CD4-positive, alpha-beta T cell treated with Interleukin-6 at 100 ng/mL for 8 hours (primary cell): ENCODE results near the gene TPRN.

Source experiments
- DNase-seq: peaks from one replicate; pipeline ENCODE4 v3.0.0-alpha.2; 2020; ENCODE audit warnings: mixed read lengths, low spot score

Gene TPRN

GRCh38 chr9:137173796-137174664 is 26.5 kb downstream of the TPRN start:
- DNase-seq: no peak

- DNase-seq: no peak
These were observed 27.4 kb downstream of the TPRN start for GRCh38 chr9:137172901-137173795.

- no peak for DNase-seq
These were observed 29.2 kb downstream of the TPRN start for GRCh38 chr9:137171149-137171900.

DNA sequence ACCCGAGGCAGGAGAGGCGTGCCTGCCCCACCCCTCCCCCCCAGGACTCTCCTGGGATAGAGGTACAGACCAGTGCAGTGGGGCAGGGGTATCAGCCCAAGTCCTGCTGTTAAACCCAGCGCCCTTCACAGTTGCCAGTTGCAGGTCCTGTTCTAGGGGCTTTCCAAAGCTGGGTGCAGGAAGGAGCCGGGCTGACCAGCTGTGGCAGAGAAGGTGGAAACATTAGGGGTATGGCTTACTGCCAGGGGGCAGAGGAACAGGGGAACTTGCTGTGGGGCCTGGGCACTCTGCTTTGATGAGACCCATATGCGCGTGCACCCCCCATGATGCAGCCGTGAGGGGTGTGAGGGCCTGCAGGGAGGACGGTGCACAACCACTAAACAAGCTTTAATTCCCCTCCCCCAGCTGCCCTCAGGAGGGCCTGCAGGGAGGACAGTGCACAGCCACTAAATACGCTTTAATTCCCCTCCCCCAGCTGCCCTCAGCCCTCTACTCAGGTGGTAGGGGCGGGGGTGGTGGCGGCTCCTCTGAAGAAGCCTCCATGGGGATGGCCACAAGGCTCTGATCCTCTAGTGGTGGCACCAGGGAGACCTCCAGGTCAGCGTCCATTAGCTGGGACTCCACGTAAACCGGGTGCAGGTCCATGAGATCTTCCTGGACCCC is 29.9 kb downstream of the TPRN start:
- no peak for DNase-seq

DNA sequence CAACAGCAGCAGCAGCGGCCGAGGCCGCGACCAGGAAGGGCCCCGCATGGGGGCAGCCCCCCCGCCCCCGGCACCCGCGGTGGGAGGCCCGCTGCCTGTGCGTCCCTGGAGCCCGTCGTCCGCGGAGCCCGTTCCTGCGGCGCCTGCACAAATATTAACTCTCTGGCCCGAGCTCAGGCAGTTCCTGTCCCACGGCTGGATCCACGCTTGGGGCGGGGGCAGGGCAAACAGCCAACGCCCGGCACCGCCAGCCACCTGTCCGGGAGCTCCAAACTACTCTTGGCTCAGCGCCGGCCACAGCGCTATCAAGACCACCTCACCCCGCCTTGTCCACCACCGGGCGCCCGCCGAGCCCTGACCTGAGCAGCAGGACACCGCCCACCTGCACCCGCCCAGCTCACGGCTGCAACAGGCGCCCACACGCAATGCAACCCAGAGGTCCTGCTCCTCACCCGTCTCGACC is 30.6 kb downstream of the TPRN start, which contains the start of gene LRRC26:
Gene LRRC26, minus strand, starts transcription at position 156 of the 463 bp plus-strand sequence. Its CDS starts 108 bp downstream, at position 48.
- DNase-seq: no peak

- no peak for DNase-seq
These were observed 31.4 kb downstream of the TPRN start for GRCh38 chr9:137168904-137169856.

GRCh38 chr9:137168573-137168903 is 32.0 kb downstream of the TPRN start:
- DNase-seq: no peak

DNA sequence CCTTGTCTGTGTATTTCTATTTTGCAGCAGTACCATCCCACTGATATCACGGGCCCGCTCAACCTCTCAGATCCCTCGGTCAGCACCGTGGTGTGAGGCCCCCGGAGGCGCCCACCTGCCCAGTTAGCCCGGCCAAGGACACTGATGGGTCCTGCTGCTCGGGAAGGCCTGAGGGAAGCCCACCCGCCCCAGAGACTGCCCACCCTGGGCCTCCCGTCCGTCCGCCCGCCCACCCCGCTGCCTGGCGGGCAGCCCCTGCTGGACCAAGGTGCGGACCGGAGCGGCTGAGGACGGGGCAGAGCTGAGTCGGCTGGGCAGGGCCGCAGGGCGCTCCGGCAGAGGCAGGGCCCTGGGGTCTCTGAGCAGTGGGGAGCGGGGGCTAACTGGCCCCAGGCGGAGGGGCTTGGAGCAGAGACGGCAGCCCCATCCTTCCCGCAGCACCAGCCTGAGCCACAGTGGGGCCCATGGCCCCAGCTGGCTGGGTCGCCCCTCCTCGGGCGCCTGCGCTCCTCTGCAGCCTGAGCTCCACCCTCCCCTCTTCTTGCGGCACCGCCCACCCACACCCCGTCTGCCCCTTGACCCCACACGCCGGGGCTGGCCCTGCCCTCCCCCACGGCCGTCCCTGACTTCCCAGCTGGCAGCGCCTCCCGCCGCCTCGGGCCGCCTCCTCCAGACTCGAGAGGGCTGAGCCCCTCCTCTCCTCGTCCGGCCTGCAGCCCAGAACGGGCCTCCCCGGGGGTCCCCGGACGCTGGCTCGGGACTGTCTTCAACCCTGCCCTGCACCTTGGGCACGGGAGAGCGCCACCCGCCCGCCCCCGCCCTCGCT is 32.6 kb downstream of the TPRN start:
- DNase-seq: no peak

DNA sequence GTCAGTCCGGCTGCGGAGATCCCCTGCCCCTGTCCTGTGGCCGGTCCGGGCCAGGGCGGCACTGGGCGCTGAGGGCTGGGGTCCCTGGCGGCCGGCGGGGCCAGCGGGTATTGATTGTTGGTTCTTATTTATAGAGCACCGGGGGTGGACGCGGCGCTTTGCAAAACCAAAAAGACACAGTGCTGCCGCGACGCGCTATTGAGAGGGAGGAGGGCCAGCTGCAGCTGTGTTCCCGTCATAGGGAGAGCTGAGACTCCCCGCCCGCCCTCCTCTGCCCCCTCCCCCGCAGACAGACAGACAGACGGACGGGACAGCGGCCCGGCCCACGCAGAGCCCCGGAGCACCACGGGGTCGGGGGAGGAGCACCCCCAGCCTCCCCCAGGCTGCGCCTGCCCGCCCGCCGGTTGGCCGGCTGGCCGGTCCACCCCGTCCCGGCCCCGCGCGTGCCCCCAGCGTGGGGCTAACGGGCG is 33.2 kb downstream of the TPRN start:
- no peak for DNase-seq

GRCh38 chr9:137166380-137167229 is 33.9 kb downstream of the TPRN start:
- no peak for DNase-seq

- no peak for DNase-seq
These were observed 35.2 kb downstream of the TPRN start for GRCh38 chr9:137165250-137165836.

DNA sequence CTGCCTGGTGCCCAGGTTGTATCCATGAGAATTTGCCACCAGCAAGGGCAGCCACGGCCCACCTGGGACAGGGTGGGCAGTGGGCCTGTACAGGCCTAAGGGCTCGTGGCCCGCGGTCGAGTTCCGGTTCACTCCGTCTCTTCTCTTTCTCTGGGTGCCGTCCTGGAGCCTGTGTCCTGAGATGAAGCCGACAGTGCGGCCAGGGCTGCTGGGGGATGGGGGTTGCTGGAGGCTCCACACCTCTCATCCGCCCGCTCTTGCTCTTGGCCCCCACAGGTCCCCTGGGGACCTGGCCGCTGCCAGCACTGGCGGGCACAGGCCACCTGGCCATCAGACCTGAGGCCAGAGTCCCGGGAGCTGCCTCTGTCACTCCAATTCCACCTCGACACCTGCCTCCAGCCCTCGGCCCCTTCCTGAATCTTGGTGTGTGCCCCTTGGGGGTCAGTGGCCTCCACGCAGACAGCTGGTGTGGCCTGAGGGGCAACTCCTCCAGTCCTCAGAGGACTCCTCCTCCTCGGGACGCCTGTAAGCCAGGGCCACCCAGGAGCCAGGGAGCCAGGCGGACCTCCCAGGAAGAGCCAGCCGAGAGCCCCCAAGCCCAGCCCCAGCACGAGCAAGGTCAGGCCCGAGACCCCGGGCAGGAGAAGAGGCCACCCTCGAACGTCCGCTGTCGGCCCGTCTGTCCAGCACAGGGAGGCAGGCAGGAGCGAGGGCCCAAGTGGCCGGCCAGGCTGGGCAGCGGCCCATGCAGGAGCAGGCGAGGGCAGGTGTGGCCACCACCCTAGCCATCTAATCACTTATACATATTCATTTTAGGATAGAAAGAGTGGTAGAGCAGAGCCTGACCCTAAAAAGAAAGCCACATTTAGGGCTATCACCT is 35.9 kb downstream of the TPRN start:
- DNase-seq: no peak

- no peak for DNase-seq
These were observed 36.7 kb downstream of the TPRN start for GRCh38 chr9:137163805-137164204.

DNA sequence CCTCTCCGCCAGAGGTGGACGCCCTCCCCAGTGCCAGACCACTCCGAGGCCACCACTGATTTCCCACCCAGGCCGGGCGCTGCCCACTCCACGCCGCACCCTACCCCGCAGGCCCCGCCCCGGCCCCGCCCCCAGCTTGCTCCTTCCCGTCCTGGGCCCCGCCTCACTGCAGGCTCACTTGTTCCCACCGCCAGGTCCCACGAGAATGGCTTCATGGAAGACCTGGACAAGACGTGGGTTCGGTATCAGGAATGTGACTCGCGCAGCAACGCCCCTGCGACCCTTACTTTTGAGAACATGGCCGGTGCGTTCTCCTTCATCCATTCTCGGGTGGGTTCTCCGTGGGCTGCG is 37.2 kb downstream of the TPRN start:
- DNase-seq: no peak

DNA sequence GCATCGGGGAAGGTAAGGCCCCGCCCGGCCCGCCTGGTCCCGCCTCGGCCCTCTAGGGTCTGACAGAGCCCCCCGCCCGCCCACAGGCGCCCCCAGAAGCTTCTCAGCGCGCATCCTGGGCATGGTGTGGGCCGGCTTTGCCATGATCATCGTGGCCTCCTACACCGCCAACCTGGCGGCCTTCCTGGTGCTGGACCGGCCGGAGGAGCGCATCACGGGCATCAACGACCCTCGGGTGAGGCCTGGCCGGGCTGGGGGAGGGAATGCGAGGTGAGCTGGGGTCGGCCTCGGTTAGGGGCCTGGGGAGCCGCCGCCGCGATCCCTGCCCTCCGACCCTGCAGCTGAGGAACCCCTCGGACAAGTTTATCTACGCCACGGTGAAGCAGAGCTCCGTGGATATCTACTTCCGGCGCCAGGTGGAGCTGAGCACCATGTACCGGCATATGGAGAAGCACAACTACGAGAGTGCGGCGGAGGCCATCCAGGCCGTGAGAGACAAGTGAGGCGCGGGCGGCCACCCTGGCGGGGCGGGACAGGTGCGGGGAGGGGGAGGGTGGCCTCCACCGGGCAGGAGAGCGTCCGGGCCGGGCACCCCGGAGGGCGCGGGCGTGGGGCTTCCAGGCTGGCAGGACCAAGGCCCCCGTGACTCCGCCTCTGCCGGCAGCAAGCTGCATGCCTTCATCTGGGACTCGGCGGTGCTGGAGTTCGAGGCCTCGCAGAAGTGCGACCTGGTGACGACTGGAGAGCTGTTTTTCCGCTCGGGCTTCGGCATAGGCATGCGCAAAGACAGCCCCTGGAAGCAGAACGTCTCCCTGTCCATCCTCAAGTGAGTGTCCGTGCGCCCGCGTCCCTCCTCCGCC is 37.8 kb downstream of the TPRN start:
- no peak for DNase-seq
